SU-DHL-6 (cell line): ENCODE measurements around the gene DIS3L2.

ENCODE experiments used
- H2AFZ ChIP-seq: fragments of 200-600 bp; sonication (generic); 2 replicates; pipeline ENCODE4 v1.6.1; 2014; ENCODE audit warnings: low read depth, mild to moderate bottlenecking, moderate library complexity, mixed read lengths, antibody characterized with exemption, low read length; ENCODE audit not compliant: severe bottlenecking
- H3F3A ChIP-seq: fragments of 200-600 bp; shearing (Covaris generic); 2 replicates; pipeline ENCODE4 v1.6.0; 2016; ENCODE audit warnings: antibody characterized with exemption, mild to moderate bottlenecking; ENCODE audit not compliant: insufficient read depth
- H3K27ac ChIP-seq: fragments of 200-600 bp; sonication (generic); 2 replicates; pipeline ENCODE4 v1.5.1; 2016; ENCODE audit warnings: low read depth, mild to moderate bottlenecking, low read length, moderate library complexity, mixed read lengths
- H3K27me3 ChIP-seq: fragments of 200-600 bp; sonication (generic), shearing (Covaris generic); 2 replicates; pipeline ENCODE4 v1.6.0; 2014; ENCODE audit warnings: mild to moderate bottlenecking, low read length
- H3K36me3 ChIP-seq: fragments of 200-600 bp; sonication (generic); 2 replicates; pipeline ENCODE4 v1.6.1; 2014; ENCODE audit warnings: mild to moderate bottlenecking, low read length, mixed read lengths
- H3K4me2 ChIP-seq: fragments of 300-600, 200-600 bp; shearing (Covaris generic), sonication (generic); 2 replicates; pipeline ENCODE4 v1.6.0; 2014; ENCODE audit warnings: low read length, low read depth, mild to moderate bottlenecking; ENCODE audit not compliant: poor library complexity, severe bottlenecking
- H3K4me3 ChIP-seq: fragments of 200-600 bp; sonication (generic); 2 replicates; pipeline ENCODE4 v1.5.1; 2014; ENCODE audit warnings: antibody characterized with exemption, low read length, mild to moderate bottlenecking, mixed read lengths; ENCODE audit not compliant: insufficient read depth, poor library complexity, severe bottlenecking
- H3K79me2 ChIP-seq: fragments of 200-600 bp; sonication (generic); 2 replicates; pipeline ENCODE4 v1.6.1; 2014; ENCODE audit warnings: mild to moderate bottlenecking, low read length, moderate library complexity; ENCODE audit not compliant: insufficient read depth
- H3K9ac ChIP-seq: fragments of 200-600 bp; sonication (generic); 2 replicates; pipeline ENCODE4 v1.7.0; 2014; ENCODE audit warnings: mild to moderate bottlenecking, low read length
- H3K9me2 ChIP-seq: fragments of 200-600 bp; sonication (generic); replicated peaks from 2 replicates; pipeline ENCODE4 v1.6.1; 2014; ENCODE audit warnings: low read length; ENCODE audit not compliant: insufficient read depth
- H3K9me3 ChIP-seq: fragments of 200-600 bp; sonication (generic); 2 replicates; pipeline ENCODE4 v1.6.1; 2014; ENCODE audit warnings: low read length, mixed read lengths; ENCODE audit not compliant: insufficient read depth
- H4K20me1 ChIP-seq: fragments of 200-600 bp; sonication (generic); 2 replicates; pipeline ENCODE4 v1.6.1; 2014; ENCODE audit warnings: low read depth, mild to moderate bottlenecking, antibody characterized with exemption, low read length, moderate library complexity, mixed read lengths
- CTCF ChIP-seq: fragments of 200-600 bp; sonication (generic); IDR thresholded peaks from one replicate; pipeline ENCODE4 v1.5.1; 2017; ENCODE audit warnings: antibody characterized with exemption, mild to moderate bottlenecking, low read length, moderate library complexity; ENCODE audit not compliant: insufficient read depth, poor library complexity, severe bottlenecking
- EZH2phosphoT487 ChIP-seq: fragments of 200-600 bp; sonication (generic), shearing (Covaris generic); conservative IDR thresholded peaks from 2 replicates; pipeline ENCODE4 v1.6.1; 2018; ENCODE audit warnings: mild to moderate bottlenecking, antibody characterized with exemption, low read length, moderate library complexity, mixed read lengths

DIS3L2 gene

DNA sequence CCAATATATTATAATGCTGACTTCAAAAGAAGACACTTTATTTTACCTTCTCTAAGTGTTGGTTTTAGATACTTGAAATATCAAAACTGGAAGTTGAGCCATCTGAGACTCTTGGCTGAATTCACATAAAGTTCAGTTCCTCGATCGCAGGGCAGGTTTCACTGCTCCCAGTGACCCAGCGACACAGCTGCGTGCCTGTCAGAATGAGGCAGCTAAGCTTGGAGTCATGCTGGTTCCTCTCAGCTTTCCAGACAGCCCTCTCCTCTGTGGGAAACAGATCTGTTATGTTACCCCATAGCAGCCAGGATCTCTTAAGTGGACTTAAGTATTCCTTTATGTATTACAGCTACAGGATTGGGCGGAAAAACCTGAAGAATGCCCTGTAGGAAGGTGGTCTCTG lies 274.2 kb downstream of the DIS3L2 start:
- Histone ChIP-seq H3K4me2 (no peak overlapping the region), H3F3A (no peaks in the 10 kb centered on the region), H3K27me3 (no peaks in the 10 kb centered on the region), H3K9me2 (no peaks in the 10 kb centered on the region), H3K9ac (no peak overlapping the region), H3K9me3 (no peaks in the 10 kb centered on the region), H3K79me2 (no peaks in the 10 kb centered on the region), H2AFZ (no peak overlapping the region), H3K4me3 (no peak overlapping the region), H3K36me3 (no peaks in the 10 kb centered on the region), H4K20me1 (no peaks in the 10 kb centered on the region), H3K27ac (no peak overlapping the region)
- TF ChIP-seq EZH2phosphoT487 (no peak), CTCF (no peak)

DNA sequence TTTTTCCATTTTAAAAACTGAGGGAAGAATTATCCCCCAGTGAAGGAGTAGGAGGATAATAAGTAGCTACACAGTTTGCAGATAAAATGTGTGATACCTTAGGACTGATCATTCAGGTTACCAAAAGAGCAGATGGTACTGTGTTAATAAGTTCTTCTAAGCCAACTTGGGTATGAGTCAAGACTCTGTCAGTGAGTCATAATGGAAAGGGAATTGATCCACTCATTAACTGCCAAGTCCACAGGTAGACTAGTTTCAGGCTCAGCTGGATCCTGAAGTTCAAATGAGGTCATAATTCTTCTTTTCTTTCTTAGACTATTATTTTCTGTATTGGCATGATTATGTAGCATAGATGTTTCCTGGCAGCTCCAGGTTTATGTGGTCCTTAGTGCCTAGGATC lies 274.7 kb downstream of the DIS3L2 start:
- TF ChIP-seq EZH2phosphoT487, result no peak
- TF ChIP-seq CTCF, result no peak
- no peaks in the 10 kb centered on the region for H3K36me3 ChIP-seq
- no peaks in the 10 kb centered on the region for H3F3A ChIP-seq
- no peaks in the 10 kb centered on the region for H3K9me2 ChIP-seq
- no peaks in the 10 kb centered on the region for H3K27me3 ChIP-seq
- H2AFZ ChIP-seq, result no peak overlapping the region
- no peak overlapping the region for H3K4me2 ChIP-seq
- no peak overlapping the region for H3K27ac ChIP-seq
- H3K4me3 ChIP-seq, result no peak overlapping the region
- H3K9me3 ChIP-seq, result no peaks in the 10 kb centered on the region
- no peaks in the 10 kb centered on the region for H3K79me2 ChIP-seq
- H4K20me1 ChIP-seq, result no peaks in the 10 kb centered on the region
- no peak overlapping the region for H3K9ac ChIP-seq

DNA sequence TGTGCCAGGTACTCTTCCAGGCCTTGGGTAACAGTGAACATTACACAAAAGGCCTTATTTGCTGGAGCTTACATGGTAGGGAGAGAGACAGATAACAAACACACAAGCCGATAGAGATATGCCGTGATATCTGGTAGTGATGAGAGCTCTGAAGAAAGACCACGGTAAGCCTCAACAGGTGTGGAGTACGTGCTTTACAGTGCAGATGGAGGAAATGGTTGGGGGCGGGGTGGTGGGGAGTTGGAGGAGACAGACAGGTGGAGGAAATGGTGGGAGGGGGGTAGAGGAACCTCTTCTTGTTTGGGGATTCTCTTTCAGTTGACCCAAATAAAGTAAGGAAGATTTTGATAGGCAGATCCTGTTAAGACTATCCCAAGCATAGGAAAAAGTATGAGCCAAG lies 276.0 kb downstream of the DIS3L2 start:
- Histone ChIP-seq H3K4me3 (no peak overlapping the region), H3K9me2 (no peaks in the 10 kb centered on the region), H3K27me3 (no peaks in the 10 kb centered on the region), H3K27ac (no peak overlapping the region), H3F3A (no peaks in the 10 kb centered on the region), H3K9me3 (no peaks in the 10 kb centered on the region), H4K20me1 (no peaks in the 10 kb centered on the region), H2AFZ (no peak overlapping the region), H3K36me3 (no peaks in the 10 kb centered on the region), H3K4me2 (no peak overlapping the region), H3K9ac (no peak overlapping the region), H3K79me2 (no peaks in the 10 kb centered on the region)
- TF ChIP-seq CTCF (no peak), EZH2phosphoT487 (no peak)

DNA sequence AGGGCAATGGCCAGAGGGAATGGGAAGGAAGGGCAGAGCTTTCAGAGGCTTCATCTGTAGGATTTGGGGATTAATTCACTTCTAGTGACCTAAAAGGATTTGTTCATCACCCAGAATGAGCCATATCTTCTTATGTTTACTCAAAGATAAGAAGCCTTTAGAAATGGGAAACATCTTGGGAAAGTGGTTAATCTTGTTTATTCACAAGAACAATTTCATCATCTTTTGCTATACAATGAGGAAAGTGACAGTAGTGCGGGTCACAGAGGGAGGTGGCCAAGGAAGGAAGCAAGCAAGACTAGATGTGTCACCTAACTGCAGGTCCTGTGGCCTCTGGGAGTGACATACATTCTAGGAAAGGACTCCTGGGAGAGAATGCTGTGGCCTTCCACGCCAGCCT lies 276.6 kb downstream of the DIS3L2 start:
- H2AFZ ChIP-seq, result no peak overlapping the region
- H3F3A ChIP-seq, result no peaks in the 10 kb centered on the region
- H3K4me3 ChIP-seq, result no peak overlapping the region
- no peaks in the 10 kb centered on the region for H3K9me2 ChIP-seq
- TF ChIP-seq EZH2phosphoT487 (no peak), CTCF (no peak)
- no peak overlapping the region for H3K4me2 ChIP-seq
- H3K79me2 ChIP-seq, result no peaks in the 10 kb centered on the region
- H3K27ac ChIP-seq, result no peak overlapping the region
- H4K20me1 ChIP-seq, result no peaks in the 10 kb centered on the region
- no peaks in the 10 kb centered on the region for H3K9me3 ChIP-seq
- no peaks in the 10 kb centered on the region for H3K36me3 ChIP-seq
- no peak overlapping the region for H3K9ac ChIP-seq
- no peaks in the 10 kb centered on the region for H3K27me3 ChIP-seq
